K562 (cell line): Measurements from ENCODE around the gene LRRC61. TPM values are rescaled to one million over a fixed set of nuclear protein-coding genes. Genes with fewer than 3 reads are reported as not detected.

Source experiments
- polyA plus RNA-seq, 8 experiments: library from polyadenylated mRNA; depleted of rRNA in 4 of 8; stranded (reverse) in 5 of 8; unstranded in 3 of 8; fragments of >200 nt; fragmentation: Nextera tagmentation in 2 of 8; fragmentation: Illumina TruSeq in 1 of 8; extraction: Ambion mirVana in 2 of 8; extraction: Trizol in 1 of 8; gene quantifications; 2 replicates each; pipeline versions ENCODE4 v1.2.1 to v1.2.3, GENCODE V29; 2011 to 2014; ENCODE audit warnings: inconsistent platforms in 1 of 8, missing spikeins in 1 of 8
- total RNA-seq, 7 experiments: library from RNA; depleted of rRNA in 6 of 7; stranded (reverse); fragments of >200 nt in 6 of 7; fragmentation: Illumina TruSeq in 2 of 7; extraction: Trizol in 2 of 7; gene quantifications; 2 replicates each; pipeline versions ENCODE4 v1.2.1 to v1.2.3, GENCODE V29; 2011 to 2021; ENCODE audit warnings: low replicate concordance in 1 of 7
- TF ChIP-seq, protein P1 (sequence below): fragments of 450-650 bp; IDR thresholded peaks from 2 replicates; pipeline ENCODE4 v1.6.1; 2016; ENCODE audit warnings: mild to moderate bottlenecking, moderate library complexity

Gene LRRC61
- total and polyA plus RNA-seq, 9 of the 15 experiments (the other 6 are each of a cell fraction or from before 2014, with no cell fraction given) = 1.3 to 55.2 (median 35.2) TPM

DNA sequence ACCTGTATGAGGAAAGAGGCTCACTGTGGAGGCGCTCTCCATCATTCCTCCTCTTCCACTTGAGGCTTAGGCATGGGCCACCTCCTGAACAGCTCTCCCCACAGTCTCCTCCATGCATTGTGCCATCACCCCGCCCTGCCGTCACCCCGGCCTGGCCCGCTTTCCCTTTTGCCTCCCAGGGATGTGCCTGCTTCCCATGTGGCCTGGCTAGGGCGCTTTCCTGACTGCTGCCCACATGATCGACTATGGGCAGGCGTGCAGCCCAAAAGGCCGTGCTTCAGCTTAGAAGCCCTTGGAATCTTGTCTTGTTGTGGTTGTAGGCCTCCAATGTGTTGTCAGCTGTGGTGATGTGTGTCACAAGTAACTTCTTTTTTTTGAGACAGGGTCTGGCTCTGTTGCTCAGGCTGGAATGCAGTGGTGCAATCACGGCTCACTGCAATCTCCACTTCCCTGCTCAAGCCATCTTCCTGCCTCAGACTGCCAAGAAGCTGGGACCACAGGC is 2.0 kb downstream of the LRRC61 start (continued):
- TF ChIP-seq, protein P1, sequence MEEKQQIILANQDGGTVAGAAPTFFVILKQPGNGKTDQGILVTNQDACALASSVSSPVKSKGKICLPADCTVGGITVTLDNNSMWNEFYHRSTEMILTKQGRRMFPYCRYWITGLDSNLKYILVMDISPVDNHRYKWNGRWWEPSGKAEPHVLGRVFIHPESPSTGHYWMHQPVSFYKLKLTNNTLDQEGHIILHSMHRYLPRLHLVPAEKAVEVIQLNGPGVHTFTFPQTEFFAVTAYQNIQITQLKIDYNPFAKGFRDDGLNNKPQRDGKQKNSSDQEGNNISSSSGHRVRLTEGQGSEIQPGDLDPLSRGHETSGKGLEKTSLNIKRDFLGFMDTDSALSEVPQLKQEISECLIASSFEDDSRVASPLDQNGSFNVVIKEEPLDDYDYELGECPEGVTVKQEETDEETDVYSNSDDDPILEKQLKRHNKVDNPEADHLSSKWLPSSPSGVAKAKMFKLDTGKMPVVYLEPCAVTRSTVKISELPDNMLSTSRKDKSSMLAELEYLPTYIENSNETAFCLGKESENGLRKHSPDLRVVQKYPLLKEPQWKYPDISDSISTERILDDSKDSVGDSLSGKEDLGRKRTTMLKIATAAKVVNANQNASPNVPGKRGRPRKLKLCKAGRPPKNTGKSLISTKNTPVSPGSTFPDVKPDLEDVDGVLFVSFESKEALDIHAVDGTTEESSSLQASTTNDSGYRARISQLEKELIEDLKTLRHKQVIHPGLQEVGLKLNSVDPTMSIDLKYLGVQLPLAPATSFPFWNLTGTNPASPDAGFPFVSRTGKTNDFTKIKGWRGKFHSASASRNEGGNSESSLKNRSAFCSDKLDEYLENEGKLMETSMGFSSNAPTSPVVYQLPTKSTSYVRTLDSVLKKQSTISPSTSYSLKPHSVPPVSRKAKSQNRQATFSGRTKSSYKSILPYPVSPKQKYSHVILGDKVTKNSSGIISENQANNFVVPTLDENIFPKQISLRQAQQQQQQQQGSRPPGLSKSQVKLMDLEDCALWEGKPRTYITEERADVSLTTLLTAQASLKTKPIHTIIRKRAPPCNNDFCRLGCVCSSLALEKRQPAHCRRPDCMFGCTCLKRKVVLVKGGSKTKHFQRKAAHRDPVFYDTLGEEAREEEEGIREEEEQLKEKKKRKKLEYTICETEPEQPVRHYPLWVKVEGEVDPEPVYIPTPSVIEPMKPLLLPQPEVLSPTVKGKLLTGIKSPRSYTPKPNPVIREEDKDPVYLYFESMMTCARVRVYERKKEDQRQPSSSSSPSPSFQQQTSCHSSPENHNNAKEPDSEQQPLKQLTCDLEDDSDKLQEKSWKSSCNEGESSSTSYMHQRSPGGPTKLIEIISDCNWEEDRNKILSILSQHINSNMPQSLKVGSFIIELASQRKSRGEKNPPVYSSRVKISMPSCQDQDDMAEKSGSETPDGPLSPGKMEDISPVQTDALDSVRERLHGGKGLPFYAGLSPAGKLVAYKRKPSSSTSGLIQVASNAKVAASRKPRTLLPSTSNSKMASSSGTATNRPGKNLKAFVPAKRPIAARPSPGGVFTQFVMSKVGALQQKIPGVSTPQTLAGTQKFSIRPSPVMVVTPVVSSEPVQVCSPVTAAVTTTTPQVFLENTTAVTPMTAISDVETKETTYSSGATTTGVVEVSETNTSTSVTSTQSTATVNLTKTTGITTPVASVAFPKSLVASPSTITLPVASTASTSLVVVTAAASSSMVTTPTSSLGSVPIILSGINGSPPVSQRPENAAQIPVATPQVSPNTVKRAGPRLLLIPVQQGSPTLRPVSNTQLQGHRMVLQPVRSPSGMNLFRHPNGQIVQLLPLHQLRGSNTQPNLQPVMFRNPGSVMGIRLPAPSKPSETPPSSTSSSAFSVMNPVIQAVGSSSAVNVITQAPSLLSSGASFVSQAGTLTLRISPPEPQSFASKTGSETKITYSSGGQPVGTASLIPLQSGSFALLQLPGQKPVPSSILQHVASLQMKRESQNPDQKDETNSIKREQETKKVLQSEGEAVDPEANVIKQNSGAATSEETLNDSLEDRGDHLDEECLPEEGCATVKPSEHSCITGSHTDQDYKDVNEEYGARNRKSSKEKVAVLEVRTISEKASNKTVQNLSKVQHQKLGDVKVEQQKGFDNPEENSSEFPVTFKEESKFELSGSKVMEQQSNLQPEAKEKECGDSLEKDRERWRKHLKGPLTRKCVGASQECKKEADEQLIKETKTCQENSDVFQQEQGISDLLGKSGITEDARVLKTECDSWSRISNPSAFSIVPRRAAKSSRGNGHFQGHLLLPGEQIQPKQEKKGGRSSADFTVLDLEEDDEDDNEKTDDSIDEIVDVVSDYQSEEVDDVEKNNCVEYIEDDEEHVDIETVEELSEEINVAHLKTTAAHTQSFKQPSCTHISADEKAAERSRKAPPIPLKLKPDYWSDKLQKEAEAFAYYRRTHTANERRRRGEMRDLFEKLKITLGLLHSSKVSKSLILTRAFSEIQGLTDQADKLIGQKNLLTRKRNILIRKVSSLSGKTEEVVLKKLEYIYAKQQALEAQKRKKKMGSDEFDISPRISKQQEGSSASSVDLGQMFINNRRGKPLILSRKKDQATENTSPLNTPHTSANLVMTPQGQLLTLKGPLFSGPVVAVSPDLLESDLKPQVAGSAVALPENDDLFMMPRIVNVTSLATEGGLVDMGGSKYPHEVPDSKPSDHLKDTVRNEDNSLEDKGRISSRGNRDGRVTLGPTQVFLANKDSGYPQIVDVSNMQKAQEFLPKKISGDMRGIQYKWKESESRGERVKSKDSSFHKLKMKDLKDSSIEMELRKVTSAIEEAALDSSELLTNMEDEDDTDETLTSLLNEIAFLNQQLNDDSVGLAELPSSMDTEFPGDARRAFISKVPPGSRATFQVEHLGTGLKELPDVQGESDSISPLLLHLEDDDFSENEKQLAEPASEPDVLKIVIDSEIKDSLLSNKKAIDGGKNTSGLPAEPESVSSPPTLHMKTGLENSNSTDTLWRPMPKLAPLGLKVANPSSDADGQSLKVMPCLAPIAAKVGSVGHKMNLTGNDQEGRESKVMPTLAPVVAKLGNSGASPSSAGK = no peak
